GM23338 (cell line): ENCODE data around the gene ANTXR2. TPM values are rescaled to one million over a fixed set of nuclear protein-coding genes. Genes with fewer than 3 reads are reported as not detected.

Experiments used
- ATAC-seq: fragments of 200-7000 bp; cut with Tn5 transposase; 3 replicates; pipeline ENCODE4 v1.9.1; 2020
- DNase-seq: peaks from one replicate; pipeline ENCODE4 v3.0.0-alpha.2; 2015; ENCODE audit warnings: low spot score
- H2AFZ ChIP-seq: fragments of 200-600 bp; sonication (generic); 2 replicates; pipeline ENCODE4 v1.8.0; 2016; ENCODE audit warnings: antibody characterized with exemption, mild to moderate bottlenecking, moderate library complexity
- H3F3A ChIP-seq: fragments of 200-600 bp; sonication (generic); replicated peaks from 2 replicates; pipeline ENCODE4 v1.8.0; 2017; ENCODE audit warnings: antibody characterized with exemption, mixed run types, low read depth
- H3K27ac ChIP-seq: fragments of 200-600 bp; sonication (generic); 2 replicates; pipeline ENCODE4 v1.6.1; 2016; ENCODE audit warnings: low read depth
- H3K27me3 ChIP-seq: fragments of 200-600 bp; sonication (generic); 2 replicates; pipeline ENCODE4 v1.8.0; 2016; ENCODE audit warnings: mild to moderate bottlenecking, mixed run types, moderate library complexity; ENCODE audit not compliant: insufficient read depth
- H3K36me3 ChIP-seq: fragments of 200-600 bp; sonication (generic); 2 replicates; pipeline ENCODE4 v1.8.0; 2016; ENCODE audit warnings: mild to moderate bottlenecking; ENCODE audit not compliant: insufficient read depth
- H3K4me1 ChIP-seq: fragments of 200-600 bp; sonication (generic); 2 replicates; pipeline ENCODE4 v1.8.0; 2016; ENCODE audit warnings: mild to moderate bottlenecking, moderate library complexity; ENCODE audit not compliant: insufficient read depth
- H3K4me2 ChIP-seq: fragments of 200-600 bp; sonication (generic); 2 replicates; pipeline ENCODE4 v1.7.1; 2017; ENCODE audit warnings: mixed run types
- H3K4me3 ChIP-seq: fragments of 200-600 bp; sonication (generic); 2 replicates; pipeline ENCODE4 v1.6.1; 2016; ENCODE audit warnings: mixed run types
- H3K79me2 ChIP-seq: fragments of 200-600 bp; sonication (generic); replicated peaks from 2 replicates; pipeline ENCODE4 v1.8.0; 2017; ENCODE audit warnings: mild to moderate bottlenecking; ENCODE audit not compliant: insufficient read depth
- H3K9me2 ChIP-seq: fragments of 200-600 bp; sonication (generic); 2 replicates; pipeline ENCODE4 v1.8.0; 2017; ENCODE audit not compliant: insufficient read depth
- H4K20me1 ChIP-seq: fragments of 200-600 bp; sonication (generic); replicated peaks from 2 replicates; pipeline ENCODE4 v1.8.0; 2017; ENCODE audit warnings: mild to moderate bottlenecking; ENCODE audit not compliant: insufficient read depth
- H3K27ac Mint-ChIP-seq: 2 replicates; pipeline ENCODE4 v1.8.0; 2020; ENCODE audit warnings: inconsistent platforms, mild to moderate bottlenecking, moderate library complexity, mixed read lengths
- H3K27me3 Mint-ChIP-seq: 3 replicates; pipeline ENCODE4 v1.8.0; 2022; ENCODE audit warnings: low read depth, mild to moderate bottlenecking, moderate library complexity, mixed read lengths, inconsistent platforms; ENCODE audit not compliant: insufficient read depth, poor library complexity
- H3K36me3 Mint-ChIP-seq: 3 replicates; pipeline ENCODE4 v1.8.0; 2021; ENCODE audit warnings: low read depth, mild to moderate bottlenecking, inconsistent platforms, moderate library complexity, mixed read lengths
- H3K4me1 Mint-ChIP-seq: 3 replicates; pipeline ENCODE4 v1.8.0; 2020; ENCODE audit warnings: mild to moderate bottlenecking, inconsistent platforms, mixed read lengths
- H3K4me3 Mint-ChIP-seq: 3 replicates; pipeline ENCODE4 v1.8.0; 2021; ENCODE audit warnings: moderate library complexity, mild to moderate bottlenecking, inconsistent platforms, mixed read lengths
- H3K9me3 Mint-ChIP-seq: 3 replicates; pipeline ENCODE4 v1.8.0; 2020; ENCODE audit warnings: moderate library complexity, mild to moderate bottlenecking, inconsistent platforms, mixed read lengths
- CREB1 ChIP-seq: fragments of 250-450 bp; sonication (Bioruptor Pico); IDR thresholded peaks from 2 replicates; pipeline ENCODE4 v1.5.0; 2020; ENCODE audit warnings: low read depth, mild to moderate bottlenecking, moderate library complexity
- EZH2 ChIP-seq: fragments of 200-600 bp; sonication (generic); IDR thresholded peaks from one replicate; pipeline ENCODE4 v1.8.0; 2017; ENCODE audit warnings: antibody characterized with exemption, mild to moderate bottlenecking, low read depth; ENCODE audit not compliant: unreplicated experiment
- EZH2phosphoT487 ChIP-seq: fragments of 200-600 bp; sonication (generic); IDR thresholded peaks from one replicate; pipeline ENCODE4 v1.8.1; 2018; ENCODE audit warnings: antibody characterized with exemption; ENCODE audit not compliant: unreplicated experiment
- JUNB ChIP-seq: IDR thresholded peaks from one replicate; pipeline ENCODE4 v1.6.1; 2016; ENCODE audit warnings: antibody characterized with exemption; ENCODE audit not compliant: unreplicated experiment
- NANOG ChIP-seq: IDR thresholded peaks from 2 replicates; pipeline ENCODE4 v1.6.1; 2016; ENCODE audit warnings: antibody characterized with exemption, borderline replicate concordance
- POLR2AphosphoS5 ChIP-seq: IDR thresholded peaks from 2 replicates; pipeline ENCODE4 v1.6.1; 2016; ENCODE audit warnings: antibody characterized with exemption, low read depth
- STAT1 ChIP-seq: IDR thresholded peaks from one replicate; pipeline ENCODE4 v1.6.1; 2016; ENCODE audit warnings: antibody characterized with exemption; ENCODE audit not compliant: unreplicated experiment
- ZNF114 ChIP-seq: fragments of 250-450 bp; sonication (Bioruptor Pico); IDR thresholded peaks from 2 replicates; pipeline ENCODE4 v1.5.0; 2020; ENCODE audit warnings: mild to moderate bottlenecking, moderate library complexity
- ZNF331 ChIP-seq: fragments of 250-450 bp; sonication (Bioruptor Pico); IDR thresholded peaks from 2 replicates; pipeline ENCODE4 v1.5.0; 2020; ENCODE audit warnings: low read depth, mild to moderate bottlenecking, moderate library complexity
- polyA plus RNA-seq: library from polyadenylated mRNA; unstranded; fragments of >200 nt; fragmentation: Nextera tagmentation; extraction: Ambion mirVana; gene quantifications from 2 replicates; pipeline ENCODE4 v1.2.1, GENCODE V29; 2016
- total RNA-seq: library from RNA; depleted of rRNA; stranded (reverse); fragments of >200 nt; shearing (Covaris generic); gene quantifications from 2 replicates; pipeline ENCODE4 v1.2.3, GENCODE V29; 2014
- TF ChIP-seq, protein P1 (sequence below): IDR thresholded peaks from 2 replicates; pipeline ENCODE4 v1.6.1; 2016; ENCODE audit warnings: antibody characterized with exemption
- TF ChIP-seq, protein P2 (sequence below): IDR thresholded peaks from one replicate; pipeline ENCODE4 v1.6.1; 2018; ENCODE audit warnings: antibody characterized with exemption; ENCODE audit not compliant: unreplicated experiment
- TF ChIP-seq, protein P3 (sequence below), 2 experiments: fragments of 200-600 bp in 1 of 2; sonication (generic) in 1 of 2; conservative IDR thresholded peaks; 2 replicates each; pipeline versions ENCODE4 v1.5.1 to v1.6.1; 2016 to 2017; ENCODE audit warnings: antibody characterized with exemption in 2 of 2, low read depth in 2 of 2, mild to moderate bottlenecking in 2 of 2, moderate library complexity in 1 of 2
- TF ChIP-seq, protein P4 (sequence below): fragments of 250-450 bp; sonication (Bioruptor Pico); IDR thresholded peaks from 2 replicates; pipeline ENCODE4 v1.5.0; 2020; ENCODE audit warnings: mild to moderate bottlenecking, moderate library complexity

The ANTXR2 gene
- total and polyA plus RNA-seq, 2 experiments from 2014 or later: 2.0 to 5.3 TPM

DNA sequence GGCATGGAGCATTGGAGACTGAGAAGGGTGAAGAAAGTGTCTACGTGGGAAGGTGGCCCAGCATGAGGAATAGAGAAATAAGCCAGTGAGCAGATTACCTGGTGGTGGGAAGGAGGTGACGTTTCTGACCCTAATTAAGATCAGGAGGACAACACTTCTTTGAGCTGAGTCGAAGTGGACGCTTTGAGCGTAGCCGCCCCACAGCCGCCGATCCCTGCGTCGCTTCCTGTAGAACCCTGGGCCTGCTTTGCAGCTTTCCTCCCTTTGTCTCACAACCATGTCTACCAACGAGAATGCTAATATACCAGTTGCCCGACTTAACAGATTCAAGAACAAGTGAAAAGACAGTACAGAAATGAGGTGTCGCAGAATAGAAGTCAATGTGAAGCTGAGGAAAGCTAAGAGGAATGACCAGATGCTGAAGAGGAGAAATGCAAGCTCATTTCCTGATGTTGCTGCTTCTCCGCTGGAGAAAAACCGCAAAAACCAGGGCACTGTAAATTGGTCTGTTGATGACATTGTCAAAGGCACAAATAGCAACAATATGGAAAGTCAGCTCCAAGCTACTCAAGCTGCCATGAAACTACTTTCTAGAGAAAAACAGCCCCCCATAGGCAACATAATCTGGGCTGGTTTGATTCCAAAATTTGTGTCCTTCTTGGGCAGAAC is 6.4 kb upstream of the ANTXR2 start:
- Histone ChIP-seq H3K36me3 (no peaks in the 10 kb centered on the region), H3K9me2 (peaks cover 14% of the 10 kb centered on the region), H3F3A (no peaks in the 10 kb centered on the region), H3K79me2 (no peaks in the 10 kb centered on the region), H3K27me3 (peaks cover 1% of the 10 kb centered on the region; the same call in 1 of the 2 replicates), H3K4me3 (no peak overlapping the region), H2AFZ (no peak overlapping the region), H3K27ac (no peak overlapping the region), H4K20me1 (no peaks in the 10 kb centered on the region), H3K4me1 (0 out of 2 replicates have a peak, but pooled peaks cover under 1% of the 10 kb centered on the region), H3K4me2 (no peak overlapping the region)
- ATAC-seq (no peak), DNase-seq (no peak)
- peaks cover 2% of the 10 kb centered on the region; the same call in 2 of the 3 replicates for H3K9me3 Mint-ChIP-seq
- H3K27ac Mint-ChIP-seq: no peak overlapping the region
- peaks cover 3% of the 10 kb centered on the region for H3K4me1 Mint-ChIP-seq
- TF ChIP-seq EZH2: no peak
- TF ChIP-seq ZNF331 (CRISPR knock-in tag): no peak
- TF ChIP-seq POLR2AphosphoS5: no peak
- TF ChIP-seq, protein P1, sequence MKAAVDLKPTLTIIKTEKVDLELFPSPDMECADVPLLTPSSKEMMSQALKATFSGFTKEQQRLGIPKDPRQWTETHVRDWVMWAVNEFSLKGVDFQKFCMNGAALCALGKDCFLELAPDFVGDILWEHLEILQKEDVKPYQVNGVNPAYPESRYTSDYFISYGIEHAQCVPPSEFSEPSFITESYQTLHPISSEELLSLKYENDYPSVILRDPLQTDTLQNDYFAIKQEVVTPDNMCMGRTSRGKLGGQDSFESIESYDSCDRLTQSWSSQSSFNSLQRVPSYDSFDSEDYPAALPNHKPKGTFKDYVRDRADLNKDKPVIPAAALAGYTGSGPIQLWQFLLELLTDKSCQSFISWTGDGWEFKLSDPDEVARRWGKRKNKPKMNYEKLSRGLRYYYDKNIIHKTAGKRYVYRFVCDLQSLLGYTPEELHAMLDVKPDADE: no peak
- no peak for TF ChIP-seq STAT1
- no peak for TF ChIP-seq EZH2phosphoT487
- TF ChIP-seq NANOG: no peak
- TF ChIP-seq ZNF114: no peak
- no peak for TF ChIP-seq JUNB
- TF ChIP-seq CREB1 (CRISPR knock-in tag): no peak
- TF ChIP-seq, protein P2, sequence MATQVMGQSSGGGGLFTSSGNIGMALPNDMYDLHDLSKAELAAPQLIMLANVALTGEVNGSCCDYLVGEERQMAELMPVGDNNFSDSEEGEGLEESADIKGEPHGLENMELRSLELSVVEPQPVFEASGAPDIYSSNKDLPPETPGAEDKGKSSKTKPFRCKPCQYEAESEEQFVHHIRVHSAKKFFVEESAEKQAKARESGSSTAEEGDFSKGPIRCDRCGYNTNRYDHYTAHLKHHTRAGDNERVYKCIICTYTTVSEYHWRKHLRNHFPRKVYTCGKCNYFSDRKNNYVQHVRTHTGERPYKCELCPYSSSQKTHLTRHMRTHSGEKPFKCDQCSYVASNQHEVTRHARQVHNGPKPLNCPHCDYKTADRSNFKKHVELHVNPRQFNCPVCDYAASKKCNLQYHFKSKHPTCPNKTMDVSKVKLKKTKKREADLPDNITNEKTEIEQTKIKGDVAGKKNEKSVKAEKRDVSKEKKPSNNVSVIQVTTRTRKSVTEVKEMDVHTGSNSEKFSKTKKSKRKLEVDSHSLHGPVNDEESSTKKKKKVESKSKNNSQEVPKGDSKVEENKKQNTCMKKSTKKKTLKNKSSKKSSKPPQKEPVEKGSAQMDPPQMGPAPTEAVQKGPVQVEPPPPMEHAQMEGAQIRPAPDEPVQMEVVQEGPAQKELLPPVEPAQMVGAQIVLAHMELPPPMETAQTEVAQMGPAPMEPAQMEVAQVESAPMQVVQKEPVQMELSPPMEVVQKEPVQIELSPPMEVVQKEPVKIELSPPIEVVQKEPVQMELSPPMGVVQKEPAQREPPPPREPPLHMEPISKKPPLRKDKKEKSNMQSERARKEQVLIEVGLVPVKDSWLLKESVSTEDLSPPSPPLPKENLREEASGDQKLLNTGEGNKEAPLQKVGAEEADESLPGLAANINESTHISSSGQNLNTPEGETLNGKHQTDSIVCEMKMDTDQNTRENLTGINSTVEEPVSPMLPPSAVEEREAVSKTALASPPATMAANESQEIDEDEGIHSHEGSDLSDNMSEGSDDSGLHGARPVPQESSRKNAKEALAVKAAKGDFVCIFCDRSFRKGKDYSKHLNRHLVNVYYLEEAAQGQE: no peak
- TF ChIP-seq, protein P3, sequence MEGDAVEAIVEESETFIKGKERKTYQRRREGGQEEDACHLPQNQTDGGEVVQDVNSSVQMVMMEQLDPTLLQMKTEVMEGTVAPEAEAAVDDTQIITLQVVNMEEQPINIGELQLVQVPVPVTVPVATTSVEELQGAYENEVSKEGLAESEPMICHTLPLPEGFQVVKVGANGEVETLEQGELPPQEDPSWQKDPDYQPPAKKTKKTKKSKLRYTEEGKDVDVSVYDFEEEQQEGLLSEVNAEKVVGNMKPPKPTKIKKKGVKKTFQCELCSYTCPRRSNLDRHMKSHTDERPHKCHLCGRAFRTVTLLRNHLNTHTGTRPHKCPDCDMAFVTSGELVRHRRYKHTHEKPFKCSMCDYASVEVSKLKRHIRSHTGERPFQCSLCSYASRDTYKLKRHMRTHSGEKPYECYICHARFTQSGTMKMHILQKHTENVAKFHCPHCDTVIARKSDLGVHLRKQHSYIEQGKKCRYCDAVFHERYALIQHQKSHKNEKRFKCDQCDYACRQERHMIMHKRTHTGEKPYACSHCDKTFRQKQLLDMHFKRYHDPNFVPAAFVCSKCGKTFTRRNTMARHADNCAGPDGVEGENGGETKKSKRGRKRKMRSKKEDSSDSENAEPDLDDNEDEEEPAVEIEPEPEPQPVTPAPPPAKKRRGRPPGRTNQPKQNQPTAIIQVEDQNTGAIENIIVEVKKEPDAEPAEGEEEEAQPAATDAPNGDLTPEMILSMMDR (conservative IDR thresholded peaks at IDR 0.05; ENCODE audit: low read depth in 2 of 2): no peak
- TF ChIP-seq, protein P4, sequence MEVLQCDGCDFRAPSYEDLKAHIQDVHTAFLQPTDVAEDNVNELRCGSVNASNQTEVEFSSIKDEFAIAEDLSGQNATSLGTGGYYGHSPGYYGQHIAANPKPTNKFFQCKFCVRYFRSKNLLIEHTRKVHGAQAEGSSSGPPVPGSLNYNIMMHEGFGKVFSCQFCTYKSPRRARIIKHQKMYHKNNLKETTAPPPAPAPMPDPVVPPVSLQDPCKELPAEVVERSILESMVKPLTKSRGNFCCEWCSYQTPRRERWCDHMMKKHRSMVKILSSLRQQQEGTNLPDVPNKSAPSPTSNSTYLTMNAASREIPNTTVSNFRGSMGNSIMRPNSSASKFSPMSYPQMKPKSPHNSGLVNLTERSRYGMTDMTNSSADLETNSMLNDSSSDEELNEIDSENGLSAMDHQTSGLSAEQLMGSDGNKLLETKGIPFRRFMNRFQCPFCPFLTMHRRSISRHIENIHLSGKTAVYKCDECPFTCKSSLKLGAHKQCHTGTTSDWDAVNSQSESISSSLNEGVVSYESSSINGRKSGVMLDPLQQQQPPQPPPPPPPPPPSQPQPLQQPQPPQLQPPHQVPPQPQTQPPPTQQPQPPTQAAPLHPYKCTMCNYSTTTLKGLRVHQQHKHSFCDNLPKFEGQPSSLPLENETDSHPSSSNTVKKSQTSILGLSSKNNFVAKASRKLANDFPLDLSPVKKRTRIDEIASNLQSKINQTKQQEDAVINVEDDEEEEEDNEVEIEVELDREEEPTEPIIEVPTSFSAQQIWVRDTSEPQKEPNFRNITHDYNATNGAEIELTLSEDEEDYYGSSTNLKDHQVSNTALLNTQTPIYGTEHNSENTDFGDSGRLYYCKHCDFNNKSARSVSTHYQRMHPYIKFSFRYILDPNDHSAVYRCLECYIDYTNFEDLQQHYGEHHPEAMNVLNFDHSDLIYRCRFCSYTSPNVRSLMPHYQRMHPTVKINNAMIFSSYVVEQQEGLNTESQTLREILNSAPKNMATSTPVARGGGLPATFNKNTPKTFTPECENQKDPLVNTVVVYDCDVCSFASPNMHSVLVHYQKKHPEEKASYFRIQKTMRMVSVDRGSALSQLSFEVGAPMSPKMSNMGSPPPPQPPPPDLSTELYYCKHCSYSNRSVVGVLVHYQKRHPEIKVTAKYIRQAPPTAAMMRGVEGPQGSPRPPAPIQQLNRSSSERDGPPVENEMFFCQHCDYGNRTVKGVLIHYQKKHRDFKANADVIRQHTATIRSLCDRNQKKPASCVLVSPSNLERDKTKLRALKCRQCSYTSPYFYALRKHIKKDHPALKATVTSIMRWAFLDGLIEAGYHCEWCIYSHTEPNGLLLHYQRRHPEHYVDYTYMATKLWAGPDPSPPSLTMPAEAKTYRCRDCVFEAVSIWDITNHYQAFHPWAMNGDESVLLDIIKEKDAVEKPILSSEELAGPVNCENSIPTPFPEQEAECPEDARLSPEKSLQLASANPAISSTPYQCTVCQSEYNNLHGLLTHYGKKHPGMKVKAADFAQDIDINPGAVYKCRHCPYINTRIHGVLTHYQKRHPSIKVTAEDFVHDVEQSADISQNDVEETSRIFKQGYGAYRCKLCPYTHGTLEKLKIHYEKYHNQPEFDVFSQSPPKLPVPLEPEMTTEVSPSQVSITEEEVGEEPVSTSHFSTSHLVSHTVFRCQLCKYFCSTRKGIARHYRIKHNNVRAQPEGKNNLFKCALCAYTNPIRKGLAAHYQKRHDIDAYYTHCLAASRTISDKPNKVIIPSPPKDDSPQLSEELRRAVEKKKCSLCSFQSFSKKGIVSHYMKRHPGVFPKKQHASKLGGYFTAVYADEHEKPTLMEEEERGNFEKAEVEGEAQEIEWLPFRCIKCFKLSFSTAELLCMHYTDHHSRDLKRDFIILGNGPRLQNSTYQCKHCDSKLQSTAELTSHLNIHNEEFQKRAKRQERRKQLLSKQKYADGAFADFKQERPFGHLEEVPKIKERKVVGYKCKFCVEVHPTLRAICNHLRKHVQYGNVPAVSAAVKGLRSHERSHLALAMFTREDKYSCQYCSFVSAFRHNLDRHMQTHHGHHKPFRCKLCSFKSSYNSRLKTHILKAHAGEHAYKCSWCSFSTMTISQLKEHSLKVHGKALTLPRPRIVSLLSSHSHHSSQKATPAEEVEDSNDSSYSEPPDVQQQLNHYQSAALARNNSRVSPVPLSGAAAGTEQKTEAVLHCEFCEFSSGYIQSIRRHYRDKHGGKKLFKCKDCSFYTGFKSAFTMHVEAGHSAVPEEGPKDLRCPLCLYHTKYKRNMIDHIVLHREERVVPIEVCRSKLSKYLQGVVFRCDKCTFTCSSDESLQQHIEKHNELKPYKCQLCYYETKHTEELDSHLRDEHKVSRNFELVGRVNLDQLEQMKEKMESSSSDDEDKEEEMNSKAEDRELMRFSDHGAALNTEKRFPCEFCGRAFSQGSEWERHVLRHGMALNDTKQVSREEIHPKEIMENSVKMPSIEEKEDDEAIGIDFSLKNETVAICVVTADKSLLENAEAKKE (CRISPR knock-in tag): no peak
- H3K36me3 Mint-ChIP-seq: no peaks in the 10 kb centered on the region
- H3K27me3 Mint-ChIP-seq: peaks cover 3% of the 10 kb centered on the region
- no peak overlapping the region for H3K4me3 Mint-ChIP-seq
